Mesenteric fat pad (tissue), 1 donor: ENCODE measurements around the gene CDH23. TPM values are rescaled to one million over a fixed set of nuclear protein-coding genes. Genes with fewer than 3 reads are reported as not detected.

Experiments
- DNase-seq: peaks from one replicate; pipeline ENCODE4 v3.0.0-alpha.2; 2020; ENCODE audit warnings: low spot score
- total RNA-seq: library from RNA; stranded (reverse); fragmentation: NEBNext Ultra II Directional; extraction: Animal tissue kit (Norgen Biotek cat#: 25700); gene quantifications from one replicate; pipeline ENCODE4 v1.2.1, GENCODE V29; 2021
- donor health status: DM: yes; HTN: yes; CAD: no.

CDH23 gene
- total RNA-seq, 1 donor from 2014 or later, result 9.7 TPM

GRCh38 chr10:71368643-71369042, 28.1 kb upstream of the CDH23 start:
- no peak for DNase-seq

DNA sequence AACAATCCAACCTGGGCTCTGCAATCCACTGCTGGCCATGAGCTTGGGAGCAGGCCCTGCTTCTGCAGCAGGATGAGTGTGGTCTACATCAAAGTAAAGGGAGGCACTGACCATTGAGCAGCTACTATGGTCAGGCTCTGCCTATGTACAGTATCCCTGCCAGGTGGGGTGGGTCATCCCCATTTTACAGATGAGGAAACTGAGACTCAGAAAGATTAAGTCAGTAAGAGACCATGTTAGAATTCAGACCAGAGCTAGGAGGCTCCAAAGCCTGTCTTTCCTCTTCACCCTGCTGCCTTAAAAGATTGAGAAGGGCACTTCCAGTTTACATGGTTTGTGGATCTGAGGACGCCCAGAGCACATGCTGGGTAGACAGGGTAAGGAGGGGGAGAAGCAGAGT, 27.1 kb upstream of the CDH23 start:
- DNase-seq, result no peak

DNA sequence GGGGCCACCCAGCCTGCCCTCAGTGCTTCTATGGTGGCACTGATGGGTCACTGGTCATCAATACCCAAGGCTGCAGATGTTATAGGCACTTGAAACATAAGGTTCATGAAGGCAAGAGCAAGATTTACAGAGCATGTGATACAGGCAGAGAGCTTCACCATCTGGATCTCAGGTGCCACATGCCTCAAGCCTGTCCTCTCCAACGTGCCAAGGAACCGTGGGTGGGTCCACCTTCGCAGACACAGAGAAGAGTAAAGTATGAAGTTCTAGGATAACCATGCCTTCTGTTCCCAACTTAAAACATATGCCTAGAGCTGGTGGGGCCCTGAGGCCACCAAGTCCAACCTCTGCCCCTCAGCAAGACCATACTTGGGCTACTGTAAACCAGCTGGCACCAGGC, 26.7 kb upstream of the CDH23 start:
- DNase-seq, result no peak

GRCh38 chr10:71371750-71372166, 25.0 kb upstream of the CDH23 start:
- no peak for DNase-seq

GRCh38 chr10:71372882-71373495, 23.7 kb upstream of the CDH23 start:
- no peak for DNase-seq

- DNase-seq, result no peak
Observed at GRCh38 chr10:71374481-71375233, 22.1 kb upstream of the CDH23 start.

- no peak for DNase-seq
Observed at GRCh38 chr10:71375952-71376351, 20.8 kb upstream of the CDH23 start.

GRCh38 chr10:71378336-71379117, 18.2 kb upstream of the CDH23 start:
- DNase-seq, result no peak

DNA sequence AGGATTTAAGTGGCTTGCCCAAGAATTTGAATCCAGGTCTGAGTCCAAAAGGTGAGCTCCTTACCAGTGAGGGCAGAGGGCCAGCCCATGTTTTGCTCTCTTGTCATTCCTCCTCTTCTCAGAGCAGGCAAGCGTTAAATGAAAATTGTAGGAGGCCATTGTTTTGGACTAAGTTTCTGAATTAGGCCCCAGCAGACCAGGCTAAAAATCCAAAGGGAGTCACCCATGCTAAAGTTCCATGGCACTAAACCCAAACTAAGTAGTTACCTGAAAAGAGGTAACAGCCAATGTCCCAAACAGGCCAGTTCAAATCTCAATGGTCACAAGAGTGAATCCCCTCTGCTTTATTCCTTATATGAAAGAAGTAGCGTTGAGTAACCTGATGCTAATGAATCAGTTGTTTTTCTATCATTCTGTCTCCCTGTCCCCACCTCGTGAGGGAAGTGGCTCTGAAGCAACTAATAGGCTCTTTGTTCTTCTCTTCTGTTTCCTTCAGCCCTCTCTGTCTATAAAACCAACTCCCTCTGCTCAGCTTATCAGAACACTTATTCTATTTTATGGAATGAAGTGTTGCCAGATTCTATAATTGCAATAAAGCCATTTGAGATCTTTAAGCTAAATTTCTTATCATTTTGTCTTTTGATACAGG, 17.5 kb upstream of the CDH23 start:
- DNase-seq, result no peak

DNA sequence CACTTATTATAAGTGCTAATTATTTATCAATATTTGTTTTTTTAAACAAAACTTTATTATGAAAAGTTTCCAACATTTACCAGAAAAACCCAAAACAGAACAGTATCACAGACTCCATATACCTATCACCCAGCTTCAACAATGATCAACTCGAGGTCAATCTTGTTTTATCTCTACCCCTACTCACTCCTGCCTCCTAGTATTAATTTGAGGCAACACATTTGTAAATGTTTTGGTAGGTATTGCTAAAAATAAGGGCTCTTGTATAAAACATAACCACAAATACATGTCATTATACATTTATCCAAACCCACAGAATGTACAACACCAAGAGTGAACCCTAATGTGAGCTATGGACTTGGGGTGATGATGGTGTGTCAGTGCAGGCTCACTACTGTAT, 15.9 kb upstream of the CDH23 start:
- DNase-seq, result no peak

DNA sequence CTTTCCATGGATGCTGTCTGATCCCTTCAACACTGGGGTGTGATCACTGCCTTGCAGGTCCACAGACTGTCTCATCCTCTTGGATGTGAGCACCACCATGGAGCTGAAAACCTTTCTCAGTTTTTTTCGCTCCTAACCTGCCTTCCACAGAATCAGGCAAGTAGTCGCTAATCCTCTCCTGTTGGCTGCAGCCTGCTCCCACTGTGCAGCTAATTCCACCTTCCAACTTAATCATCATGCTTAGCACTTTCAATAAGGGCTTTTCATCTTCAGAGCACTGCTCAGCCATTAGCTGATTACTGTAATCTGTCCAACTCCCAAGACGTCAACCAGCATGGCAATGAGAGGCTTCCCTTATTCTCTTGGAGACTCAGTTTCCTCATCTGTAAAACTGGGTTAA, 15.1 kb upstream of the CDH23 start:
- DNase-seq, result no peak

DNA sequence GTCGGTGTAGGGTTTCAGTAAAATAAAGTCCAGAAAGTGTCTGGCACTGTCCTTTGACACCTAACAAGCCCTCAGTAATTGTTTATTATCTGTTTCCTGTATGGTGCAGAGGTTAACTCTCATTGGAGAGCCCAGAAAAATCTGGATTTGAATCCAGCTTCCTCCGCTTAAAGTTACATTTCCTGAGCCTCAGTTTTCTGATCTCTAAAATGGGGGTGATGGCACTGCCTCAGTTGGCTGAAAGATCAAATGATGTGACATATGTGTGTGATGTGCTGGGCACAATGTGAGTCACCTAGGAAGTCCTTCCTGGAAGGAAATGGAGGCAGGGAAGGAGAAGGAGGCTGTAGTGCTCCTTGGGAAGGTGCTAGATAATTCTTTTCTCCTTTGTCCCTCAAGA, 14.7 kb upstream of the CDH23 start:
- no peak for DNase-seq

DNA sequence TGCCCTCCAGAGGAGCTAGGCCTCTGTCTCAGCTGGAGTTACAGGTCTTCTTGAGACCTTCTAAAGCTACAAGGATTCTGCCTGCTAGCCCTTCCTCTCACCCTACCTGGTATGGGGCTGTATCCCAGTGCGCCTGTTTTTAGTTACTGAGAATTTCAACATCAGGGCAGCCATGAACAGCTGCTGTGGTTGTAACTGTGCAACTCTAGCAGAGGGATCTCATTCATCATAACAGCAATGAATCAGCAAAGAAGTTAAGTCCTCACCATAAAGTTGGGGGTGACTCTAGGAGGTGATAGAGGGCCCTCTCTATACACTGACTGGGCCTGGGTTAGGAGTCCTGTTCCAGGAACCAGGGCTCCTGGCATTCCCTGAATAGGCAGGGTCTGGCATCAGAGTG, 14.0 kb upstream of the CDH23 start:
- no peak for DNase-seq

DNA sequence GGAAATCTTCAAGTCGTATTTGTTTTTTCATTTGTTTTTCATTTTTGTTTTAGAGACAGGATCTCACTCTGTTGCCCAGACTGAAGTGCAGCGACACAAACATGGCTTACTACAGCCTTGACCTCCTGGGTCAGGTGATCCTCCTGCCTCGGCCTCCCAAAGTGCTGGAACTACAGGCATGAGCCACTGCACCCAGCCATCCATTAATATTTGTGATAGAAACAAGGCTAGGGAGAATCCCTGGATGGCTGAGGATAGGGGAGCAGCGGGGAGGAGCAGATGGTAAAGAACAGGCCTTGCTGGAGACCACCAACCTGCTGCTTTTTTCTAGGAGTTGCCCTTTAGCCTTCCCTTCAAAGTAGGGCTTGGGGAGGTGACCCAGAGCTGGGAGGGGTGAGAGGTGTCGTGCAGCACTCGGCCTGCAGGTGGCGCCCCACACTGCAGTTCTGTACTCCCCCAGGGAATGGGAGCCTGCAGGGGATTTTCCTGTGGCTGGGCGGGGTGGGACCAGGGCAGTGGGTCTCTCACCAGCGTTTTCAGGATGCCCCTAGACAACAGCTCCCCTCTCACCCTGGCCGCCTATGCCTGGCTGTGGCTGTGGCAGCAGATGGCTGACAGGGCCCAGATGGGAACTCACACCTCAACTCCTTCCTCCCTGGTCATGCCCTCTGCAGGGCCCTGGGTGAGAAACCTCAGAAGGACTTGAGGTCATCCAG, 12.6 kb upstream of the CDH23 start:
- no peak for DNase-seq

DNA sequence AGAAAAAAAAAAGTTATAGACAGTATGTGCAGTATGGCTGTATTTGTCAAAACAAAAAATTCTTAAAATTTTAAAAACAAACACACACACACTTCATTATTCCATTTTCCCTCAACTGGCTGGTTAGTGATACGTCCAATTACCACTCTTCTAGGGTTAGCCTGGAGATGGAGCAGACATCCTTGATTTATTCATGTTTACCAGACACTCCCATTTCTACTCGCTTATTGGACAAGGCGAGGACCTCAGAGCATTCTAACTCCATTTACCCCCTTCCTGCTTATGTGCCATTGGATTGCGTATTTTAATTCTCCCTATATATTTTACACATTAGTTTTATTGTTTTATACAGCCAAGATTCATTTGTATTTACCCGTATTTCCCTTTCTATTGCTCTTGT, 8.5 kb upstream of the CDH23 start:
- no peak for DNase-seq

- DNase-seq, result peak; percentile 22
Observed at GRCh38 chr10:71388583-71389310, 8.0 kb upstream of the CDH23 start.

DNA sequence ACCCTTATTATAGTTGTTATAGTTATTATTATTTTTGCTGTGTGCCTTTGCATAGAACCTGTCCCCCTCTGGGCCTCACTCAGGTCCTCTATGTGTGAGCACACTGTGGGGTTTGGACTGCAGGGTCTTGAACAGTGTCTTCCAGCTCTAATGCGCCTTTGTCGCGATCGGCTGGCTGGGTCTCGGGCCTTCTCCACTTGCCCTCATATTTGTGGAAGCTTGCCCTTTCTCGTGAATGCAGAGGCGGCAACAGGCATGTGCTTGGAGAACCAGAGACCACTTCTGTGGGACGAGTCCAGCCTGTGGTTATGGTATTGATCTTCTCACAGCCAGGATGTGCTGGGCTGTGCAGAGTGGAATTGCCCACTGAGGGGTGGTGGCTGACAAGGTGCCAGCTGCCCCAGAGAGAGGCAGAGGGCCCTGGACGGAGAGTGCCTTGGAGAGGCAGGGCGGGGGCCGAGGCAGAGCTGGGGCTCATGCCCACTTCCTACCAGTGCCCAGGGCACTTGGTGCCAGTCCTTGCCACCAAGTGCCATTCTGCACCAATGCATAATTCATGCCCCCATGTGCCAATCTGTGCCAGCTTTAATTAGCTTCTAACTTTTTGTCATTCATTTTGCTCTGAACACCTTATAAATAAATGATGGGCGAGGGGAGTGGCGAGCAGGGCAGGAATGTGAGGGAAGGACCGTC, 6.8 kb upstream of the CDH23 start:
- no peak for DNase-seq

DNA sequence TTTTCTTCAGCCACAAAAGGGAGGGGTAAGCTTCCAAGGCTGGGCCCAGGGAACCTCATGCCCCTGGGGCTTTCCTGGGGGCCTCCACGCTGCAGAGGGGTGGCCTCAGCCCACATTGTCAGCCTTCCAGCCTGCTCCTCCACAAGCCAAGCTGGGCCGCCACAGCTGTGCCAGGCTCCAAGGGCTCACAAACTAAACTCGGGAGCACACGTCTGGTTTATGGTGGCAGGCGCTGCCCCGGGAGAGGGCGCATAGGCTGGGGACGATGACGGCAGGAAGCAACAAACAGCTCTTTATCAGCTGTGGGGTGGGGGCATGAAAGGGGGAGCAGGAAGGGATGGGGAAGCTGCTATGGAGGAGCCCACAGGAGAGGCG, 6.3 kb upstream of the CDH23 start:
- DNase-seq, result no peak

DNA sequence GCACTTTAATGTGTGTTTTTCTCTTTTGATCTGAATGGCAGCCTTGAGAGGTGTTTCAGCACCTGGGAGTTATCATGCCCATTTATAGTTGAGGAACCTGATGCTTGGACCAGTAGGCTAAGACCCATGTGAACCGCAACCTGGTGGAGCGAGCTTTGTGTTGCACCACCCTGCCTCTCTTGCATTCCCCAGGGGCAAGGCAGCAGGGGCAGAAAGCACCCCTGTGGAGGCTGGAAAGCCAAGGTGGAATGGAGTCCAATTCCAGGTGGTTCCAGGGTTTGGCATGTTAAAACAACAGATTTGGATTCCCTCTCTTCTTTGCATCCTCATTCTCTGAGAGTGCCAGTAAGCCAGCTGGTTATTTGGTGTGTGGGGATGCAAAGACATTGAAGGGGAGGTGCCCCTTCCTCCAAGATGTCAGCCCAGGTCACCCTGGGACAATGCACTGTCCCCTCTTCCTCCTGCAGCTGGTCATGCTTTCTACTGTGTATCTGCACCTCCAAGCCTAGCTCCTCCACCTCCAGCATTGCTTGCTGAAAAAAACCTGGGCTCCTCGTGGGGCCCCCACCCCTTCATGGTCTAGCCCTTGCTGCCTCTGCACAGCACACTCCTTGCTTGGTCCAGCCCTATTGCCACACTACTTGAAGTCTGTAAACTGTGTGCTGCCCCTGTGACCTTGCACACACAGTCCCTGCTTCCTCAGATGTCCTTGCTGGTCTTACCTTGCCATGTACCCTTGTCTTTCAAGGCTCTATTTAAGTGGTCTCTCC, 5.6 kb upstream of the CDH23 start:
- no peak for DNase-seq
